HG02973 (cell line): ENCODE data around the gene H2BK1.

Experiments
- ATAC-seq: cut with Tn5 transposase; IDR thresholded peaks from one replicate; pipeline ENCODE4 v1.9.1; 2021; ENCODE audit warnings: moderate library complexity; ENCODE audit not compliant: unreplicated experiment

Gene H2BK1

DNA sequence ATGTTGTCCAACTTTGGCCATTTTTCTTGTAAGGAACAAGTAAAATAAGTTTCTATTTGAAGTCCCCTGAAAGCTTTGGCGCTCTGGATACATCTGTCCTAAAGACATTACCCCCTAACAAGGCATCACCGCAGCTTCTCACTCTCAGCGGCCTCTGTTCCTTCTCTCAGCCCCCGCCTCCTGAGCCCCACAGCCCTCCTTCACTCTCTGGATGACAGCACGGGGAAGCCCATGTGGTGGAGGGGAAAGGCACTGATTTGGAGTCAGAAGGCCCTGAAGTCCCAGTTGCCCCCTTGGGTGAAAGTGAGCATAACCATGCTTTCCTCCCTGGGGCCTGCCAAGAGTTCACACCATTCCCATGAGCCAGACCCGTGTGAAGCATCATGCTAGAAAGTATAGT is 4.6 kb downstream of the H2BK1 start:
- ATAC-seq: no peak

DNA sequence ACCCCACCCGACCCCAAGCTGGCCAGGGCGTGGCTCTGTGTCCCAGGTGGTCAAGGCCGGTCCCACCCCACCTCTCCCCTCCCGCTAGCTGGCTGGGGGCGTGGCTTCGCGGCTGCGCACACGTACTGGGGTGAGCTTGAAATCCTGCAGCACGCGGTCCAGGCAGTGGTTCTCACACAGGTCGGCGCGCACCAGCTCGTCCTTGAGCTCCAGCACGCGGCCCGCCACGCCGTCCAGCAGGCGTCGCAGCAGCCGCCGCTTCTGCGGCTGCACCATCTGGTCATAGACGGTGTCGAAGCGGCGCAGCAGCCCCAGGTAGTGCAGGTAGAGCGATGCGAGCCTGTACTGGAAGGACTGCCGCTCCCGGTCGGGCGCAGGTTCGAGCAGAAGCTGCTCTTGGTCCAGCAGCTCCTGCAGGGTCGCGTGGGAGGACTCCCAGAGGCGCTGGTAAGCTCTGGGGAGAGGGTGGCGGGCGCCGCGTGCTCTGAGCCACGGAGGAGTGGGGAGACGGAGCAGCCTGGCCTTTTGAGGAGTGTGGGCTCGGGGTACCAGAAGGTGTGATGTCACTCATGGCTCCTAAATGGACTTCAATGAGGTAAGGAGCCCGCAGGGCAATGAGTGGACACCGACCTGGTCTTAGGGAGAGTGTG is 5.8 kb downstream of the H2BK1 start:
- no peak for ATAC-seq

DNA sequence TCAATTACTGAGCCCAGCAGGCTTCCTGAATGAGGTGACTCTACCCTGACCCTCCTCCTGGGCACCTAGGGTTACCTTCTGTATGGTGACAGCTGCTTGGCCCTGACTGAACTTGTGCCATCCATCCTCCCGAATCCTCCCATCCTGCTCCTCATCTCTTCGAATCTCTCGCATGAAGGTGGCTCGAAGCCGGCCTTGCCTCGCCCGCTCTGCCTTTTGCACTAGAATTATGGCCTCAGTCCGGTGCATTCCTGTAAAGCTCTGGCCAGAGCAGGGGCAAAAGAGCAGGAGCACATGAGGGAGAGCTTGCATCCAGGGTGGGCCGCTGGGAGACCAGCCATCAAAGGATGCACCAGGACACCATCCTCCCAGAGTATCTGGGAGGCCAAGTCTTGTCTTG is 7.5 kb downstream of the H2BK1 start:
- no peak for ATAC-seq

DNA sequence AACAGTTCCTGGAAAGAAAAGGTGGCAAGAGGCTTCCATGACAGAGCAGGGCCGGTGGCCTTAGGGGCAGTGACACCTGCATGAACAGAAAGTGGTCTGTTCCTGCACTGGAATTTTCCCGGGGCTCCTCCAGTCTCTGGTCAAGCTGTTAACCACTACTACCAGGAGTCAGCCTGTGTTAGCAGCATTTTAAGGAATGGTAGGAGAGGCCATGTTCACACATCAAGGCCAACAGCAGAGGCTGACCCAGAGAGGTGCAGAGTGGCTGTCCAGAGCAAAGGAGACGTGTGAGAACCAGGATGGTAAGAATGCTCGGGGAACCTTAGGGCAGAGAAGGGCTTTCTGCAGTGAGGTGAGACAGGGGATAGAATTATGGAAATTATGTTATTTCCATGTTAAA is 8.5 kb downstream of the H2BK1 start:
- ATAC-seq: no peak

DNA sequence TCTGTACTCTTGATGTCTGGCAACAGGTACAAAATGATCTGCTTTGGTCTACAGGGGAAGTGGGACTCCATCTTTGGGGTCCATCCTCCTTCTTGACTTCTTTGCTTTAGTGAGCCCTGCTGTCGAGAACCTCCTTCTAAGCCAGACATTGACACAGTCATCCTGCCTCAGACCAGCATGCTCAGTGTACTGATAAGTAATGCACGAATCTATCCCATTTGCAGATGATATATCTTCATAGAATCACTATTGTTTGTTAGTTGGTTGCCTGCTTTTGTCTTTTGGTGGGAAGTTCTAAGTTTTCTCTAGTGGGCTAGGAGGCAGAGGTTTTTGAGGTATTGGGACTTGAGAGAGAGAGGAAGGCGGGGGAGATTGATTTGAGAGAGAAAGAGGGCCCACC is 8.9 kb downstream of the H2BK1 start:
- no peak for ATAC-seq

DNA sequence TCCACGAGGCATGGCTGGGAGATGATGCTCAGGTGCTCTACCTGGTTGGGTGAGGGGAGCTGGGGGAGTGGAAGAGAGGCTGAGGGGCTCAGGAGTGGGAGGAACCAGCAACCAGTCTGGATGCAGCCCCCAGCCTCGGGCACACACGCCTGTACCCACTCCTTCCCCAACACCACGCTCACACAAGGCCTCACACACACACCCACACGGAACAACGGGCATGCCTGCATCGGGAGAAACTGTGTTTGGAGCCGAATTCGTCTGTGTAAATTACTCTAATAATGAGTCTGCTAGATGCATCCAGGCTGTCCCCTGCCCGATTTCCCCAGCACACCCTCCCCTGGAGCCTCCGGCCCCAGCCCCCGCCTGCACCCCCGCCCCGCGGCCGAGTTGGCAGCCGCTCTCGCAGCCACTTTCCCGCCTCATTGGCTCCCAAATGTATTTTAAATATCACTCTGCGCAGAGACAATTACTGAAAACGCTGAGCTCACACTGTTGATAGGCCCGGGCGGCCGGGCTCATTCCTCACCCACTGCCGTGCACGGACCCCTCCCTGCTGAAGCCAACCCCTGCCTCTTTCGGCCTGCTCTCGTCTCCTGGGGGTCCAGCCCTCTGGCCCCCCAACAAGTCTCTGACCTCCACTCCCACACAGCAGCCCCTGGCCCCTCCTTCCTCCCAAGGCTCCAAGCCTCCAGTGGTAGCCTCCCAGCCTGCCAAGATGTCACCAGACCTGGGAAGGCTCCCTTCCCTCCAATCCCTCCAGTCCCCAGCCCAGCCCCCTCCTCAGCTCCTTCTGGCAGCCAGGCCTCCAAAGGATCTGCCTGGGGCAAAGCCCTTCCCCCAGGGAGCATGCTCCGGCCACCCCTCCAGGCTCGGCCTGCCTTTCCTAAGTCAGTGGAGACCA is 11.1 kb downstream of the H2BK1 start:
- no peak for ATAC-seq

DNA sequence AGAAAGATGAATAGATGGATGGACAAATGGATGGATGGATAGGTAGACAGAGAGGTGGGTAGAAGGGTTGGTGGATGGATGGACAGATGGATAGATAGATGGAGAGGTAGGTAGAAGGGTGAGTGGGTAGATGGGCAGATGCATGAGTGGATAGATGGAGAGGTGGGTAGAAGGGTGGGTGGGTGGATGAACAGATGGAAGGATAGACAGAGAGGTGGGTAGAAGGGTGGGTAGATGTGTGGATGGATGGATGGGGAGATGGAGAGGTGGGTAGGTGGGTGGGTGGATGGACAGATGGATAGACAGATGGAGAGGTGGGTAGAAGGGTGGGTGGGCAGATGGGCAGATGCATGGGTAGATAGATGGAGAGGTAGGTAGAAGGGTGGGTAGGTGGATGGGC is 12.4 kb downstream of the H2BK1 start:
- ATAC-seq: no peak

DNA sequence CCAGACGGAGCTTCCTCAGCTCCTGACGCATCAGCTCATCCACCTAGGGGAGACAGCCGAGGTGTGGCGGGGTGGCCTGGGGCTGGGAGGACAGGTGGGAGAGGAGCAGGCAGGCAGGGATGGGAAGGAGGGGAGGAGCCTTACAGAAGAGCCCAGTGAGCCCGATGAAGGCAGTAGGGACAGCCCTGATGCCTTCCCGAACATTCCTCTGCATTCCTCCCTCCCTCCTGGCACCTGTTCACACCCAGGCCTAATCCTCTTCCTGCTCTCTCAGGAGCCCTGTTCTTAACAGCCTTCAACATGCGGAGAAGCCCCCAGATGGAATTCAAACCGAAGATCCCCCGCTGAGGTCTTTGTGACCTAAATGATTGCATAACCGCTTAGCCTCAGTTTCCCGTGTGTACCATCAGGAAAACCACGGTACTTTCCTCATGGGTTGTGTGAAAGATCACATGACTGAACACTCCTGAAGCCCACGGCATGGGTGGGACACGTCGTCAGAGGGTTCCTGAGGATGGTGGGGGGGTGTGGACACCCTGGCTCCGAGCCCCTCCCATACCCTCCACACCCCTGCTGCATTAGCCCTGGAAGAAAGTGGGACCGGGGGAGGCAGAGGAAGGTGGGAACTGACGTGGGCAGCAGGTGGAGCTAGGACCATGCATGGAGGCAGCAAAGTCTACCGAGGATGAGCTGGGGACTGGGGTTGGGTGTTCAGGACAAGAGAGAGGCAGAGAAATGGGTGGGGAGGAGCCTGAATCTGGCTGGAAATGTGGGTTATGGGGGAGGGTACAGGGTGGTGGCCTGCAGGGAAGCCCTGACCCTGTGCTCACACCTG is 14.5 kb downstream of the H2BK1 start:
- ATAC-seq: no peak

DNA sequence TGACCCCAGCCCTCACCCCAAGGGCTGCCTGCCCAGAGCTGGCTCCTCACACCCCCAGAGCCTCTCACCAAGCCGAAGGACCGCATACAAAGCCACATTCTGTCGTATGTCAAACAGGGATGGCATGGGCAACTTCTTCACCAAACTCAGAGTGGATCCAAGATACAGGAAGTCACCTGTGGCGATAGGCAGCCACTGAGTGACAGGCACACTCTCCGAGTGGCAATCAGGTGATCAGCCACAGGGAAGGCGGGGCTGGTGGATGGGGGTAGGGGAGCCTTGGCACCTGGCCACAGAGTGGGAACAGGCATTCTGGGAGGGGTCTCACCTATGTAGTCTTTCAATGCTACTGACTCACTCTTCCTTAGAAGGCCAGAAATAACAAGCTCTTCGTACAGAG is 16.1 kb downstream of the H2BK1 start:
- no peak for ATAC-seq

DNA sequence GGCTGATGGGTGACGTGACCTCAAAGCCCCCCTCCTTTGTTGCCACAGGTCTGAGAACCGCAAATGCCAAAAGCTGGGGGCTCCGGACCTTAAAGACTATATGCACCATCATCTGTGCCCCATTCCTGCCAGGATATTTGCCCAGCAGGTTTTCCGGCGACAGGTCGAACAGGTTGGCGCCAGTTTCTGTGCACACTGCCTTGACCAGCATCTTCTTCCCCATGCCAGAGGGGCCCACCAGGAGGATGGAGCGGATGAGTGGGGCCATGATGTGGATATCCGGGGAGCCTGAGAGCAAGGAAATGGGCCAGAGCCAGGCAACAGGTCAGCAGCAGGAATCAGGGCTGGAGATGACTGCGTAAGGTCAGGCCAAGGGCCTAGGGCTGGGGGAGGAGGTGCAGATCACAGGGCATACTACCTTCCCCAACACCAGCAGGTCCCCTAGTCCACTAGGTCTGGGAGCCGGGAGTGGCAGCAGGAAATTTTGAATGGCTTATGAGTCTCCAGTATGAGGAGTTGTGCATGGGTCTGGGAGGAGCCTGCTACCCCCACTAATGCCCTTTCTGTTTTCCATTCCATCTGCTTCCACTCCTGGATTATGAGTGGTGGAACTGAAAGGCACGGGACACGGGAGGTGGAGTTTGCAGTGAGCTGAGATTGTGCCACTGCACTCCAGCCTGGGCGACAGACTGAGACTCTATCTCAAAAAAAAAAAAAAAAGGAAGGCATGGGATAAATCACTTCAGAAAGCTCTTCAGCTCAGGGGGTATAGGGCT is 16.9 kb downstream of the H2BK1 start:
- ATAC-seq: no peak

DNA sequence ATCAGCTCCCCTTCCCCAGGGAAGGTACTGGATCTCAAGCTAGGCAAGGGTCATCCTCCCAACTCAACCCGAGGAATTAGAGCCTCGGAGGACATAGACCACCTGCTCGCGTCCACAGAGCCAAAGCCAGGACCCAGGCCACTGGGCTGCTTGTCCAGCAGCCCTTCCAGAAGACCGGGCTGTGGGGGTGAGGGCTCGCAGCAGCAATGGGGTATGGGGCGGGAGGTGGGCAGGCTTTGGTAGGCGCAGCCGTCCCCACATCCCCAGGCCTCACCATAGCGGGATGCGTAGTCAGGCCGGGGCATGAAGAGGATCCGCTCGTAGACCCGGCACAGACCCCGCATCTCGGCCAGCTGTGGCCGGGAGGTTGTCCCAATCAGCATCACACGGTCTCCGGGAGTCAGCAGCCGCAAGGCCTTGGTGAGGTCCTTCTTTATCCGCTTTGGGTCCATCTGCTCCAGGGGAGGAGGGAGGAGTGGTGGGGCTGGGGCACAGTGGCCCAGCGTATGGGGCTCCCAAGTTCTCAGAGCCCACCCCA is 18.2 kb downstream of the H2BK1 start:
- ATAC-seq: no peak

DNA sequence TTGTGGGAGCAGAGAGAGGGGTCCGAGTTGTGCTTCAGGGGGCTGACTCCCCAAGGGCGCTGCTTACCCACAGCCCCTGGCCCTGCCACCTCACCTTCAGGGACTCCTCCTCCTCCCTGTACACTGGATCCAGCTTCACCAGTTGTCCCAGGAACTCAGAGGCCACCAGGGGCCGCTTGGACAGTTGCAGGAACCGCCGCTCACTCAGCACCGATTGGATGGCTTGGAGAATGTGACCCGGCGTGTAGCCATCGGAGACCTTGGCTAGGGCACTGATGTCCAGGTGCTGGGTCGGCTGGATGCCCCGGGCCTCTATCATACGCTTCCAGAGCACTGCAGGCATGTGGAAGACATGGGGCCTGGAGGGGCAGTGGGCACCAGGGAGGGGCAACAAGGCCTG is 18.7 kb downstream of the H2BK1 start:
- ATAC-seq: no peak

DNA sequence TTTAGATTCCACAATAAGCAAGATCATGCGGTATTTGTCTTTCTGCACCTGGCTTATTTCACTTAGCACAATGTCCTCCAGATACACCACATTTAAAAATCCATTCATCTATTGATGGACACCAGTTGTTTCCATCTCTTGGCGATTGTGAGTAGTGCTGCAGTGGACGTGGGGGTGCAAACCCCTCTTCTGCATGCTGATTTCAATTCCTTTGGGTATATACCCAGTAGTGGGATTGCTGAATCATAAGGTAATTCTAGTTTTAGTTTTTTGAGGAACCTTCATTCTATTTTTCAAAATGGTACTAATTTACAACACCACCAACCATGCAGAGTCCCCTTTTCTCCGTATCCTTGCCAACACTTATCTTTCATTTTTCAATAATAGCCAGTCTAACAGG is 21.2 kb downstream of the H2BK1 start:
- no peak for ATAC-seq

DNA sequence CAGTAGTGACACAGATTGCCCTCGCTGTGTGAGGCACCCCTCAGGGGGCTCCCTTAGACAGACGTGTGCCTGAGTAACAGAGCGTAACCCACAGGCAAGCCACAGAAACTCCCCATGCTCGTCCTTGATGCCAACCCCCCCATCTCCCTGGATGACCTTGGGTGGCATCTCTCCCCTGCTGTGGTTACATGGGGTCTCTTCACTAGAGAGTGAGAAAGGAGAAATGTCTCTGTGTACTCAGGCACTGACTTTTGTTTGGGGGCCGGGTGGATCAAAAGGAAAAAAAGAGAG is 22.1 kb downstream of the H2BK1 start:
- no peak for ATAC-seq

DNA sequence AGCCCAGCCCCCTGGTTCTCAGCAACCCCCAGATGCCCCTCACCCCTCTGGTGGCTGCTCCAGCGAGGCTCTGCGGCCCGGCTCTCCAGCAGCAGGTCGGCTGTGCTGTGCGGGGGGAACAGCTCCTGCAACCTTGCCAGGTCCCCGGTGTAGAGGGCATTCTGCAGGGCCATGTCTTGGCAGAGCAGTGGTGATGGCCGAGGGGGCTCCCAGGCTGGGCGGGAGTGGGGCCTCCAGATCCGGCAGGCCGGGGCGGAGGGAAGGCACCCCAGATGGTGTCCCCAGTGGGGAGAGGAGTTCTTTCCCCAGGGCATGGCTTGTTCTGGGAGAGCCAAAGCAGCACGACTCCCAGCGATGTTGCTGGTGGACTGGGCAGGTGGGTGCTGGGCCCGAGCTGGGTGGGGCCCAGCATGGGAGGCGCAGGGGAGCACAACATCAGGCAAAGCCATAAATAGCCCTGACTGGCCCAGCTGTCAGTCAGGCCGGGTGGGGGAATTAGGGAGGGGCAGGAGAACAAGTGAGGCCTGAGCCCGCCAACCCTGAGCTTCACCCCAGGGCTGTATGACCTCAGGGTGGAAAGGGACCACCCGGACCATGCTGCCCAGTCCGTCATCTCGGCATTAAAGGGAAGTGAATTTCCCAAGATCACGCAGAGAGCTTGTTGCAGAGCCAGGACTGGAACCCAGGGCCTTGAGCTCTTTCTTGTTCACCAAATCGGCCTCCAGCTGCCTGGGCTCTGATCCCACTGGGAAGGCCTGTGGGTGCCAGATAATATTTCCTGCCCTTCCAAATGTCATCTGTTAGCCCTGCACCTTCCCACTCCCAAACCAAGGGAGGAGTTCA is 22.7 kb downstream of the H2BK1 start:
- no peak for ATAC-seq

DNA sequence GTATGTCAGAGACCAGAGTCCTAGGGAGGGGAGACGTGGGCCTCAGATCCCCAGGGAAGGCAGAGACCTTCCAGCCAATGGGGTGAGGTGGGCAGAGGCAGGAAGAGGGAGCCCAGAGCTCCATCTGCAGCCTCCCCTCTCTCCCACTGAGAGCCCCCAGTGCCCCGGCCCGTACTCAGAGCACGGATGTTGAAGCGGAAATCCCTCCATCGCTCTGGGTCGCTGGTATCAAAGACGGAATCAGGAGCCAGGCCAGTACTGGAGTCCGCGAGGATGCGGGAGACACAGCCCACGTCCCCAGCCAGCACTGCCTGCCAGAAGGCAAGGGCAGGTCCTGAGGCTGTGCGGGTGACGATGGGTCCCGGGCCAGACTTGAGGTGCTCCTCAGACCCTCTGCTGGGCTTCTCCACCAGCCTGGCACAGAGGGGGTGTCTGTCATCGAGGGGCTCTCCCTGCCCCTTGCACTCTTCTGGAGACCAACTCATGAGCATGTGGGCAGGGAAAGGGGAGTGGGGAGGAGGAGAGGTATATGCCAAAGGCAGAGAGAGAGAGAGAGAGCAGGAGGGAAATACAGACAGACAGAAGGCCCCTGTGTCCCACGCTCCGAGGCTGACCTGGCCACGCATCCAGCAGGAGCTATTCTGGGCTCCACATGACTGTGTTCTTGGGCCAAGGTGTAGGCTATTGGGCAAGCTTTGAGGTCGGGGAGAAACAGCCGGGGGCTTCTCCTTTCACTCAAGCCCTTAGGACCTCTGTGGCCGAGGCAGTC is 23.5 kb downstream of the H2BK1 start, which contains the start of gene ASB10:
TSS of gene ASB10 (minus strand) at position 611 of the 769 bp plus-strand sequence. CDS start at position 491, 120 bp downstream.
- ATAC-seq: no peak

DNA sequence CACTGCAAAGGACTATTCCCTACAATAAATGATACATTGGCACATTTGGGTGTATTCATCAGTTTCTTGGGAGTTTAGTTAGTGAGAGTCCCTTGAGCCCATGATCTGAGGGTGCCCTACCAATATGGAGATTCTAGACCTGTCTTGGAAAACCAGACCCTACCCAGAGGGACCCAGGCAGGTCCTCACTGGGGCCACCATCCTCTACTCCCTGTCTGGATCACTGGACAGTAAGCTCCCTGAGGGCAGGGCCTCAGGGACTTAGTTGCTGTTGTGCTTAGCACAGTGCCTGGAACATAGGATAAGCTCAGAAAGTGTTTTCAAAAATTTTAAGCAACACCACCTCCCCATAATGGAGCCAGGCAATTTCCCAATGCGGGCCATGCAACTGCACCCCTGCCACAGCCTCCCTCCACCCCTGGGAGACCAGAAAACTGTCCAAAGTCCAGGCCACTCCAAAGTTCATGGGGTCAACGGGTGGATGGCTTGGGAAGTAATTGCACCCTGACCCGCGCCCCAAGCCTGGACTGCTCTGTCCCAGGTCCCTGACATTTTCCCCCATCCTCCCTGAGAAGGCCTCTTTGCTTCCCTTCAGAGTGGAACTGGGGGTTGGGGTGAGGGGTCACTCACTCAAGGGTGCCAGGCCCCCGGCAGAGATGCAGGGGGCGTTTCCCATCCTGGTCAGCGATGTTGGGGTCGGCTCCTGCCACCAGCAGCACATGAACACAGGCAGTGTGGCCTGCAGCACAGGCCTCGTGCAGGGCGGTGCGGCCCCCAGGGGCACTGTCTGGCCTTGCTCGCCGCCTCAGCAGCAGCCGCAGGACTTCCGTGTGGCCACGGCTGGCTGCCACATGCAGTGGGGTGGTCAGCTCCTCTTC is 24.3 kb downstream of the H2BK1 start:
- no peak for ATAC-seq

DNA sequence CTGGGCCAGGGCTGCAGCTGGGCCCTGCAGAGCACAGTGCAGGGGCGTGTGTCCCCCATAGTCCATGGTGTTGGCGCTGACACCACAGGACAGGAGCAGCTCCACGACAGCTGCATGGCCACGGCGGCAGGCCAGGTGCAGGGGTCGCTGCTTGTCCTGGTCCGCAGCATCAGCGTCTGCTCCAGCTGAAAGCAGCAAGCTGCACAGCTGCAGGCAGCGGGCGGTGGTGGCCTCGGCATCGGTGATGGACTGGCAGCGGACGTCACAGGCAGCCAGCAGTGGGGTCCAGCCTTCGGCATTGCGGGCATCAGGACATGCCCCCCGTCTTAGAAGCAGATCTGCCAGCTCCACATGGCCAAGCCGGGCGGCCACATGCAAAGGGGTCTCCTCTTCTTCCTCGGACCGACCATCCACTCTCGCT is 29.3 kb downstream of the H2BK1 start:
- ATAC-seq: no peak
